HG03565 (cell line): Measurements from ENCODE around the gene SLC16A11.
A peak's percentile ranks its signal among the peaks of the same experiment; 100 is the strongest.
"Not testable (repeated sequence)": the region's sequence is repeated elsewhere in the genome, so short reads cannot be mapped to it uniquely, and the experiment has no call there.

Experiments used
- ATAC-seq: cut with Tn5 transposase; IDR thresholded peaks from one replicate; pipeline ENCODE4 v1.9.1; 2021; ENCODE audit warnings: mild to moderate bottlenecking, moderate library complexity; ENCODE audit not compliant: unreplicated experiment

SLC16A11 gene

GRCh38 chr17:7060165-7060891 lies 16.4 kb upstream of the SLC16A11 start:
- ATAC-seq, result no peak

DNA sequence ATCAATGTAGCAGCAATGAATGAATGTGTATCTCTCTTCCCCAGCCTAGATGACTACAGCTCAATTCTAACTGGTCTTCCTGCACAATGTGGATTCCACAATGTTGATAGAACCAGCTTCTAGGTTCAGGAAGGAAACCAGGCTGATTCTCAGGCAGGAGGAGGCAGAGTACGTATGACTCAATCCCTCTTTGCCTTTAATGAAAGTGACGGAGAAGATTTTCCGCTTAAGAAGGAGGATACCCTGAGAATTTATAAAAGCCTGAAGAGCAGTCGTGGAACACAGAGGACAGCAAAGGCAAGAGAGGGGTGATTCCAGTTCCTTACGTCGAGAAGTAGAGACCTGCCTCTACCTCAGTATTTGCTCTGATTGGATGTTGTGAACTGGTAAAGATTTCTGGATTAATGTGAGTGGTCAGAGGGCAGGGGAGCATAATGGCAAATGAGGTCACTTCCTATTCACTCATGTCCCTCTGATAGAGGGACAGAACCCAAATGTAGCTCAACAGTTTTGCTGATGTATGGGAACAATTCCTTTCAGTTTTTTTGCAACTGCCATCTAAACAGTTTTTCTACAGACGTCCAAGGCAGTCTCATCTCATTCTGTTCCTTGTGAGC lies 15.0 kb upstream of the SLC16A11 start:
- ATAC-seq, result no peak

DNA sequence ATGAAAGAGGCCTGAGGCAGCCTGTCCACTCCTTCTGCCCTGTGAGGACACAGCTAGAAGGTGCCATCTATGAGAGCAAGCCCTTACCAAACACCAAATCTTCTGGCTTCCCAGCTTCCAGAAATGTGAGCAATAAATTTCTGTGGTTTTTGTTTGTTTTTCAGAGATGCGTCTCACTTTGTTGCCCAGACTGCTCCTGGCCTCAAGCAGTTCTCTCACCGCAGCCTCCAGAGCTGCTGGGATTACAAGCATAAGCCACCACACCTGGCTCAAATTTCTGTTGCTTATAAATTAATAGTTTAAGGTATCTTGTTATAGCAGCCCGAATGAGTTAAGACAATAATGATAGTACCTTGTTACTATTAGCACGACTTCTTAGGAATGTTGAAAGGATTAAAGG lies 12.5 kb upstream of the SLC16A11 start:
- ATAC-seq, result no peak

- not testable (repeated sequence) for ATAC-seq
Observed at GRCh38 chr17:7050583-7050982, 6.7 kb upstream of the SLC16A11 start.

GRCh38 chr17:7048968-7049367 lies 5.1 kb upstream of the SLC16A11 start:
- ATAC-seq, result no peak

DNA sequence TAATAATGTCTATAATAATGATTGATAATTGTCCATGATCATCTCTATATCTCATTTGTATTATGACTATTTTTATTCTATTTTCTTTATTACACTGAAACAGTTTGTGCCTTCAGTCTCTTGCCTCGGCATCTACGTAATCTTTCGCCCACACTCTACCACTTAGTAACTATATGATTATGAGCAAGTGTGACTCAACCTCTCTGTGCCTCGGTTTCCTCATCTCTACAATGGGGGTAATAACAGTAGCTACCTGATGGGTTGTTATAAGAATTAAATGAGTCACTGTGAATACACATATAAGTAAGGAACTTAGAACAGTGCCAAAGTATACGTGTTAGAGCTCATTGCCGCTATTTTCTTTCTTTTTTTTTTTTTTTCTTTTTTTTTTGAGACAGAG lies 3.7 kb upstream of the SLC16A11 start:
- no peak for ATAC-seq

DNA sequence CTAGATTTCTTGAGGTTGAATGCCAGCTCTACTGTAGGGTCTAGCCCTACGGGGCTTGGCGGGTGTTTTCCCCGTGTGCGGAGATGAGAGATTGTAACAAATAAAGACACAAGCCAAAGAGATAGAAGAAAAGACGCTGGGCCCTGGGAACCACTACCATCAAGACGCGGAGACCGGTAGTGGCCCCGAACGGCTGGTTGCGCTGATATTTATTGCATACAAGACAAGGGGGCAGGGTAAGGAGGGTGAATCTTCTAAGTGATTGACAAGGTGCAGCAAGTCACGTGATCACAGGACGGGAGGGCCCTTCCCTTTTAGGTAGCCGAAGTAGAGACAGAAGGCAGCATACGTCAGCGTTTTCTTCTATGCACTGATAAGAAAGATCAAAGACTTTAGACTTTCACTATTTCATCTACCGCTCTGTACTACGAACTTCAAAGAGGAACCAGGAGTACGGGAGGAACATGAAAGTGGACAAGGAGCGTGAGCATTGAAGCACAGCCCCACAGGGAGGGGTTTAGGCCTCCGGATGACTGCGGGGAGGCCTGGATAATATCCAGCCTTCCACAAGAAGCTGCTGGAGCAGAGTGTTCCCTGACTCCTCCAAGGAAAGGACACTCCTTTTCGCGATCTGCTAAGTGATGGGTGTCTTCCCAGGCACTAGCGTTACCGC lies 3.0 kb upstream of the SLC16A11 start:
- not testable (repeated sequence) for ATAC-seq

DNA sequence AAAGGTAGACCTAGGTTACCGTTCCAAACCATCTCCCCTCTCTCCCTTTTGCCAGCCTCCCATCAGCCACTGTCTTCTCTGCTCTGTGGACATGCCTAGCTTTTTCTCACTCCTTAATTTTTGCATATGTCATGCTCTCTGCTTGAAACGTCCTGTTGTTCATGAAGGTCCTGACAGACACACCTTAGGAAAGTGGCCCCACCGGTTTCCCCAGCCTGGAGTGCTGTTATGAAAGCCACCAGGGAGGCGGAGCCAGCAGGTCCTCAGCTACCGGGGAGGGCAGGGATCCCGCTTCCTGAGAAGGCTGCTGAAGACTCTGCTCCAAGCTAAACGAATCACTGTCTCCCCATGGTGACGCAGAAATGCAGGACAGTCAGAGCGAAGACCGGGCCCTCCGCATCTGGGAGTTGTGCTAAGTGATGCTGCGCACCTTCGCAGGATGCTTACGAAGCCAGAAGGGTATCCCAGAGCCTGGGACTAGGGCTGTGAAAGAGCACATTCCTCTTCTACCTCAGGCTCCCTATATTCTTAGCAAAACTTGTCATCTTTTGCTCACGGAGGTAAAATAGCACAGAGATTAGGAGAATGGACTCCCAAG lies 2.3 kb upstream of the SLC16A11 start:
- no peak for ATAC-seq

DNA sequence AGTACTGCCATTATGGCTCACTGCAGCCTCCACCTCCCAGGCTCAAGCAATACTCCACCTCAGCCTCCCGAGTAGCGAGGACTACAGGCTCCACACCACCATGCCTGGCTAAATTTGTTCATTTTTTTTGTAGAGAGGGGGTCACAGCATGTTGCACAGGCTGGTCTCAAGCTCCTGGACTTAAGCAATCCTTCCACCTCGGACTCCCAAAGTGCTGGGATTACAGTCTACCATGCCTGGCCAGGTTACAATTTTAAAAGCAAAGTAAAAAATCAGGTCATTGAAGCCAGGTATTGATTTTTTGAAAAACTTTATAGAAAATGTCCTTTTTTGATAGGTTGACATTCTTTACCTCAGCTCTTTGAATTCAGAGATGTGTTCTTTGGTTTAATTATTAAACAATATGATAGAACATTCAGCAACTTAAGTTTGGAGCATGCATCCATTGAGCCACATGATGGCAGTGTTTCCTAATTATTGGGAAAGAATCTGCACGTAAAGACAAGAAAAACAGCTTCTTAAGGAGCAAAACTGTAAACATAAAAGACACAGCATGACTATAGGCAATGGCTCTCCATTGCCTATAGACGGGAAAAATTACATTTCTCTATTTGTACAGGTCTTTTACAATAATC lies 1.7 kb upstream of the SLC16A11 start:
- ATAC-seq, result no peak

DNA sequence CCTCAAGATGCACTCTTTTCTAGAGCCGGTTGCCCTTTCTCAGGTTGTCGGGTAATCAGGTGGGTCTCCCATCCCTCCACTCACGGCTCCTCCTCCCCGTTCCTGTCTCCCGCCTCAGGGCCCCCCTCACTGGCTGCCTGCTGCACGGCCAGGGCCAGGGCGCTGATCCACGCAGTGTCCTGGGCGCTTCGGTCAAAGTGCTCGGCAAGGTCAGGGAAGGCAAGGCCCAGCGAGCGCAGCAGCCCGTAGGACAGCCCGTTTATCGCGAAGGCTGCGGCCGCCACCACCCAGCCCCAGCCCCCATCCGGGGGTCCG lies 753 bp downstream of the SLC16A11 start:
- ATAC-seq, result no peak

GRCh38 chr17:7042501-7043181 lies 1.3 kb downstream of the SLC16A11 start:
- no peak for ATAC-seq

DNA sequence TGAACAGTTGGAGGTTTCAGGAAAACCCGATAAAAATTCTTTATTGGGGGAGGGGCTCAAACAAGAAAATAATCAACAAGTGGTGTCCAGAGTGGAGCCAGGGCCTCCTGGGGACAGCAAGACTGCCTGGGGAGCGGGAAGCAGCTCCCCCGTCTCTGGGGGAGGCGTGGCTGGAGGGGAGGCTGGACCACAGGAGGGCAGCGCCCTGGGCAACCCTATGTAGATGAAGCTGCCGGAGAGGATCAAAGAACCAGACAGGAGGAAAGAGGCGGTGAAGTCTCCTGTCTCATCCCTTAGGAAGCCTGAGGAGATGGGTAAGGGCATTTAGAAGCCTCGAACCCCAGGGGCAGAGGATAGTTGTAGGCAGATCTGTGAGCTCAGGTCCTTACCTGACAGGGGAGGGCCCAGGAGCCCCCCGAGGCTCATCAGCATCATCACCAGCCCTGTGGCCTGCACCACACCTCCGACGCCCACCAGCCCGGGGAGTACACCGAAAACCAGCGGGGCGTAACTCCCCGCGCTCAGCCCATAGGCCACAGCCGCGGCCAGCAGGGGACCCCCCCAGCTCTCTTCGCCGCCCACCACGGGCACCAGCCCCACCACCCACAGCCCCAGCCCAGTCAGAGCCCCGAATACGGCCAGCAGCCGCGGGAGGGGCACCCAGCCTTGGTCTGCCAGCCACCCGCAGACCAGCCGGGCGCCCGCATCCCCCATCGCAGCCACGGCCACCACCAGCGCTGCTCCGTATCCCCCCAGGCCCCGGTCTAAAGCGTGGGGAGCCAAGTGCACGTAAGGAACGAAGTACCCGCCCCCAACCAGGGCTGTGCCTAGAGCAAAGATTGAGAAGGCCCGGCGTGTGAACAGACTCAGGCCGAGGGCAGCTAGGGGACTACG lies 2.0 kb downstream of the SLC16A11 start:
- ATAC-seq, result no peak

DNA sequence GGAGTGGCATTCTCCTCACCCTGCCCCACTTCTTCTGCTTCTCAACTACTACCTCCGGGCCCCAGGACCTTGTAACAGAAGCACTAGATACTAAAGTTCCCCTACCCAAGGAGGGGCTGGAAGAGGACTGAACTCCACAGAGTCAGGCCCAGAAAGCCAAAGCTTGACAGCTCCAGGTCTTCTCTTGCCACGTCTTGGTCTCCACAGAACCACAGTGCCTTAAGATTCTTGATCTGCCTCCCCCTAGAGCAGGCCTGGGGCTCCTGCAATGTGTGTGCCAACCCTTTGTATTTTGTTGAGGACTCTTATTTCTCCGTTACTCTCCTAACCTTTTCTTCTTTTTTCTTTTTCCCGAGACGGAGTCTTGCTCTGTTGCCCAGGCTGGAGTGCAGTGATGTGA lies 4.1 kb downstream of the SLC16A11 start:
- no peak for ATAC-seq

GRCh38 chr17:7038025-7038862 lies 5.6 kb downstream of the SLC16A11 start:
- no peak for ATAC-seq

GRCh38 chr17:7035591-7036368 lies 8.1 kb downstream of the SLC16A11 start, which contains the start of gene SLC16A13:
Gene SLC16A13, plus strand, starts transcription at chr17:7036015. Its CDS starts 368 bp downstream, at chr17:7036383.
- peak; percentile 74 for ATAC-seq

DNA sequence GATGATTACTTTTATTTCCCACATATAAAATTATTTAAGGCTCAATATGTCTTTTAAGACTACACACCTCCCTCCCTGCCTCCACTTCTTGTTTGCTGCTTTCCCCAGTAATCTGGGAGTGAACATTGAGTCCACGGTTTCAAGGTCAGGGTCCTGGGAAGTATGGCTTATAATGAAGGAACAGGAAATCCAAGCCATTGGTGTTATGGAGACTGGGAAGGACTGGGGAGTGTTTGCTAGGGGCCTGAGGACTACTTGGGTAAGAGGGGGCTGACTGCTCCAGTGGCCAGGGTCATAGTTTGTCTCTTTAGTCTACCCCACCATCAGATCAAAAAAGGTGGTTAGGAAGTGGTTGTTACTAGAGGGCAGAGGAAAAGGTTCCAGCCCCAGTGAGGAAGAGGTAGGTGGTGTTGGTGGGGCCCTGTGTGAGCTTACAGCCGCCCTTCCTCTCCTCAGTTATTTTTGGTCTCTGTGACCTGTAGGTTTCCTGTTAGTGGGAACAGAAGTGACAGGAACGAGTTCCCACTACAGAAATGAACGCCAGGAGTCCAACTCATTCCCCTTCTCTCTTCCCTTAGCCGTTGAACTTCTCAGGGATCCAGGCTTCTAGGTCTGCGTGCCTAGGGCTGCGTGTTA lies 8.8 kb downstream of the SLC16A11 start:
- ATAC-seq, result peak; percentile 14

DNA sequence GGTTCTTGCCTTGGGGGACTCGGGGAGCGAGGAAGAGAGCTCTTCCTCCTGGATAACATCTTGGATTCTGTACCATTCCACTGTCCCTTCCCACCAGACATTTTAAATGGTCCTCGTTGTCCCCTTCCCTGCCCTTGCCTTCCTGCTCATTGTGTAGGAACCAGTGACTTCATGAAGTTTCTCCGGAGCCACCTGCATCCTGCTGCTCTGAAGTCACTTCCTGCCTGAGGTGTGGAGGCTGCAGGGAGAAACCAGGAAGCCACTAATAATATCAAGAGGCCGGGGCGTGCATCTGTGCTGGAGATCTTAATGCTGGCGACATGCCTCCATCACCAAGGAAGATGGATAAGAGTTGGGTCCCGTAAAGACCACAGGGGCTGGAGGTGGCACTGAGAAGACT lies 14.2 kb downstream of the SLC16A11 start:
- ATAC-seq, result no peak

DNA sequence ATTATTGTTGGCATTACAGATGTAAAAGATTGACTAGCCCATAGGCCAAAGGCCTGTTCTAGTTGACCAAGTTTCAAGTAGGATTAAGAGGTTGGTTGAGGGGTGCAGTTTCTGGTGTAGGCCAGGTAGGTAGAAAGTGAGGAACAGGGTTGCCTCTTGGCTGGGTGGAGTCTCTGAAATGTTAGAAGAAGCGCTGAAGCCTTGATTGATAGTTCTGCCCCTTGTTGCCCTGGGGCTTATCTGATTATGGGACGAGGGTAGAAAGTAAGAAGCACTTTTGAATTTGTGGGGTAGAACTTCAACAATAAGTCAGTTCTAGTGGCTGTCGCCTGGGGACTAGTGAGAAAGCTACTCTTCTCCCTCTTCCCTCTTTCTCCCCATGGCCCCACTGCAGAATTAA lies 14.8 kb downstream of the SLC16A11 start:
- no peak for ATAC-seq
